ENCODE measurements around the gene IPP. TPM values are rescaled to one million over a fixed set of nuclear protein-coding genes. Genes with fewer than 3 reads are reported as not detected.

IPP gene
- total and polyA plus RNA-seq, 2 of the 8 experiments (the other 6 are each of a cell fraction or from before 2014, with no cell fraction given): 1.4 to 5.6 TPM

GRCh38 chr1:45669859-45670655, 80.4 kb downstream of the IPP start (continued):
- TF ChIP-seq EP300 (IDR thresholded peaks at IDR 0.05; ENCODE audit: borderline replicate concordance in 1 of 2, low read depth in 2 of 2, low read length in 2 of 2): no peak
- TF ChIP-seq SIRT6 (IDR thresholded peaks at IDR 0.05; ENCODE audit: low read length): no peak
